ENCODE measurements around the gene BTNL9. TPM values are rescaled to one million over a fixed set of nuclear protein-coding genes. Genes with fewer than 3 reads are reported as not detected.

Gene BTNL9
- total and polyA plus RNA-seq, 8 donors = 2.7 to 57.0 (median 6.2) TPM

- no peaks in the 10 kb centered on the region for H3K9me3 ChIP-seq
- ATAC-seq (no peak), DNase-seq (no peak), FAIRE-seq (no peak)
- 61 to 74% methylated on average over 7 of the region's 7 CpGs for WGBS, 2 donors
- intact Hi-C loops (cut with DNase I) = no loop called here
- H3K36me3 ChIP-seq = no peaks in the 10 kb centered on the region
- no peak for TF ChIP-seq CTCF (IDR thresholded peaks at IDR 0.05)
- no peaks in the 10 kb centered on the region for H3K4me1 ChIP-seq
- no peak overlapping the region for H3K4me3 ChIP-seq
- H3K27me3 ChIP-seq = peaks cover 0 to 13% (median 0%) of the 10 kb centered on the region in 4 donors
- H3K27ac ChIP-seq = no peak overlapping the region
Measured at GRCh38 chr5:181105391-181106025, 65.4 kb downstream of the BTNL9 start.

- no peaks in the 10 kb centered on the region for H3K4me1 ChIP-seq
- intact Hi-C loops (cut with DNase I) = no loop called here
- FAIRE-seq (no peak), ATAC-seq (no peak), DNase-seq (peak in 1 of 6 donors; percentile 8)
- H3K4me3 ChIP-seq = no peak overlapping the region
- no peak for TF ChIP-seq CTCF (IDR thresholded peaks at IDR 0.05)
- no peaks in the 10 kb centered on the region for H3K9me3 ChIP-seq
- no peak overlapping the region for H3K27ac ChIP-seq
- peaks cover 0 to 17% (median 0%) of the 10 kb centered on the region in 4 donors for H3K27me3 ChIP-seq
- 63 to 68% methylated on average over 9 of the region's 9 CpGs for WGBS, 2 donors
- H3K36me3 ChIP-seq = no peaks in the 10 kb centered on the region
Measured at GRCh38 chr5:181107699-181108098, 67.6 kb downstream of the BTNL9 start.

- H3K4me1 ChIP-seq = no peaks in the 10 kb centered on the region
- intact Hi-C loops (cut with DNase I) = no loop called here
- DNase-seq = peak in 2 of 6 donors; percentile 4 to 39
- H3K27ac ChIP-seq = no peak overlapping the region
- H3K27me3 ChIP-seq = peaks cover 0 to 17% (median 0%) of the 10 kb centered on the region in 4 donors
- H3K4me3 ChIP-seq = no peak overlapping the region
- ATAC-seq = no peak
- no peaks in the 10 kb centered on the region for H3K9me3 ChIP-seq
- WGBS, 2 donors = 49 to 63% methylated on average over 14 of the region's 14 CpGs
- no peak for FAIRE-seq
- no peaks in the 10 kb centered on the region for H3K36me3 ChIP-seq
- no peak for TF ChIP-seq CTCF (IDR thresholded peaks at IDR 0.05)
Measured at GRCh38 chr5:181108578-181109165, 68.6 kb downstream of the BTNL9 start.

GRCh38 chr5:181109489-181110013 is 69.5 kb downstream of the BTNL9 start:
- WGBS, 2 donors = 43 to 51% methylated on average over 11 of the region's 11 CpGs

More at GRCh38 chr5:181109489-181110013, 69.5 kb downstream of the BTNL9 start:
- TF ChIP-seq CTCF (IDR thresholded peaks at IDR 0.05) = no peak
- peak in 1 of 6 donors; percentile 4 for DNase-seq
- no peak for FAIRE-seq
- Histone ChIP-seq H3K9me3 (no peaks in the 10 kb centered on the region), H3K27ac (no peak overlapping the region), H3K27me3 (peaks cover 0 to 17% (median 2%) of the 10 kb centered on the region in 4 donors), H3K4me3 (no peak overlapping the region), H3K36me3 (no peaks in the 10 kb centered on the region), H3K4me1 (no peaks in the 10 kb centered on the region)
- intact Hi-C loops (cut with DNase I) = no loop called here
- ATAC-seq = no peak
